ENCODE measurements around the gene CH25H. TPM values are rescaled to one million over a fixed set of nuclear protein-coding genes. Genes with fewer than 3 reads are reported as not detected.

Gene CH25H
- total RNA-seq, 2 experiments from 2014 or later: not detected

GRCh38 chr10:89242345-89242684, 35.2 kb upstream of the CH25H start:
- CTCF ChIA-PET: interaction anchor here (0.6 to 2.1 kb wide), 3 partner anchors 9 to 309 kb away, joined by 3 to 7 read pairs (median 3); partner anchors contain the start of gene LIPA

GRCh38 chr10:89241486-89242344, 34.6 kb upstream of the CH25H start:
- no peaks in the 10 kb centered on the region for H3K27me3 Mint-ChIP-seq
- H3K4me1 Mint-ChIP-seq: peaks cover 7% of the 10 kb centered on the region
- no peaks in the 10 kb centered on the region for H3K9me3 Mint-ChIP-seq
- H3K36me3 Mint-ChIP-seq (ENCODE audit: low read depth): peaks cover 10% of the 10 kb centered on the region
- H3K27ac Mint-ChIP-seq: no peak overlapping the region
- H3K4me3 Mint-ChIP-seq: no peak overlapping the region
- CTCF ChIA-PET: interaction anchor here (0.5 to 2.1 kb wide), 4 partner anchors 10 to 579 kb away, joined by 3 to 7 read pairs (median 3); partner anchors contain the start of gene LIPA
- POLR2A ChIA-PET: no interaction called here
- no peak for DNase-seq

More at GRCh38 chr10:89242345-89242684, 35.2 kb upstream of the CH25H start:
- Mint-ChIP-seq H3K4me3 (no peak overlapping the region), H3K4me1 (peaks cover 7% of the 10 kb centered on the region), H3K9me3 (no peaks in the 10 kb centered on the region), H3K27me3 (no peaks in the 10 kb centered on the region), H3K36me3 (ENCODE audit: low read depth) (peaks cover 10% of the 10 kb centered on the region), H3K27ac (no peak overlapping the region)
- no peak for DNase-seq
- POLR2A ChIA-PET: no interaction called here

- Mint-ChIP-seq H3K9me3 (no peaks in the 10 kb centered on the region), H3K36me3 (ENCODE audit: low read depth) (peaks cover 13% of the 10 kb centered on the region), H3K27me3 (no peaks in the 10 kb centered on the region), H3K27ac (no peak overlapping the region), H3K4me1 (peaks cover 7% of the 10 kb centered on the region), H3K4me3 (no peak overlapping the region)
- ChIA-PET CTCF (interaction anchor here (0.5 to 1.6 kb wide), 2 partner anchors 11 to 580 kb away, joined by 3 to 5 read pairs; no protein-coding TSS in a partner anchor), POLR2A (no interaction called here)
- DNase-seq: no peak
Measured at GRCh38 chr10:89241026-89241425, 33.9 kb upstream of the CH25H start.

GRCh38 chr10:89240519-89240918, 33.4 kb upstream of the CH25H start:
- POLR2A ChIA-PET: no interaction called here
- H3K36me3 Mint-ChIP-seq (ENCODE audit: low read depth): peaks cover 8% of the 10 kb centered on the region
- H3K4me3 Mint-ChIP-seq: no peak overlapping the region
- H3K27ac Mint-ChIP-seq: no peak overlapping the region
- DNase-seq: no peak
- CTCF ChIA-PET: interaction anchor here (1.6 kb wide), 1 partner anchor 11 kb away, joined by 5 read pairs; no protein-coding TSS in a partner anchor
- no peaks in the 10 kb centered on the region for H3K27me3 Mint-ChIP-seq
- H3K9me3 Mint-ChIP-seq: no peaks in the 10 kb centered on the region
- peaks cover 7% of the 10 kb centered on the region for H3K4me1 Mint-ChIP-seq

DNA sequence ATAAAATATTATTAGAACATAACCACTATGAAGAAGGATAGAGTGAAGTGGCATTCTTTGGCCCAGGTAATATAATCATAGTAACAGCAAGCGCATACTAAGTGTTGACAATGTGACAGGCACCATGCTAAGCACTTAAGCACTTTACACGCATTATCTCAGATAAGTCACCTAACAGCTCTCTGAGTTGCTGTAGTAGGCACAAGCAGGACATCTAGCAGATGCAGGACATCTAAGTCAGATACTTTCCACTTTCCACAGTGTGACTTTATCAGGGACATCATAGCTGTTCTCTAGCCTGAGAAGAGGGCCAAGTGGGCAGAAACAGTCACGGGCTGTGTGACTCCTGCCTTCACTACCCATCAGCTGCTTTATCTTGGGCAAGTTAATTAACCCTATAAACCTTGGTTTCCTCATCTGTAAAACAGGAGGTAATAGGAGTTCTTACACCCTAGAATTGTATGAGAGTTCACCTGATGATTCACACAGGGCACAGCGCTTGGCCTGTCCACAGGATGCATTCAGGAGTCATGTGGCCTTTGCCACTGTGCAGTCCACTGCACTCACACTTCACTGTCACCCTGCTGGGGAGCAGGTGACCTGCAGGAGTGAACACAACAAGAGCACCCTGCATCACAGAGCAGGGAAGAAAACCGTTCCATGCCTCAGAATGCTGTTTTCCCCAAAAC, 32.0 kb upstream of the CH25H start:
- ChIA-PET POLR2A (no interaction called here), CTCF (no interaction called here)
- peaks cover 8% of the 10 kb centered on the region for H3K36me3 Mint-ChIP-seq (ENCODE audit: low read depth)

GRCh38 chr10:89237849-89238248, 30.7 kb upstream of the CH25H start:
- no peak for DNase-seq
- no peak overlapping the region for H3K4me3 Mint-ChIP-seq
- ChIA-PET POLR2A (no interaction called here), CTCF (no interaction called here)
- H3K36me3 Mint-ChIP-seq (ENCODE audit: low read depth): peaks cover 8% of the 10 kb centered on the region
- no peak overlapping the region for H3K27ac Mint-ChIP-seq
- H3K27me3 Mint-ChIP-seq: no peaks in the 10 kb centered on the region
- peaks cover 2% of the 10 kb centered on the region for H3K4me1 Mint-ChIP-seq
- H3K9me3 Mint-ChIP-seq: no peaks in the 10 kb centered on the region

More for the DNA sequence above, 32.0 kb upstream of the CH25H start:
- no peaks in the 10 kb centered on the region for H3K27me3 Mint-ChIP-seq
- no peak overlapping the region for H3K4me3 Mint-ChIP-seq
- no peaks in the 10 kb centered on the region for H3K9me3 Mint-ChIP-seq
- no peak for DNase-seq
- peaks cover 7% of the 10 kb centered on the region for H3K4me1 Mint-ChIP-seq
- no peak overlapping the region for H3K27ac Mint-ChIP-seq

DNA sequence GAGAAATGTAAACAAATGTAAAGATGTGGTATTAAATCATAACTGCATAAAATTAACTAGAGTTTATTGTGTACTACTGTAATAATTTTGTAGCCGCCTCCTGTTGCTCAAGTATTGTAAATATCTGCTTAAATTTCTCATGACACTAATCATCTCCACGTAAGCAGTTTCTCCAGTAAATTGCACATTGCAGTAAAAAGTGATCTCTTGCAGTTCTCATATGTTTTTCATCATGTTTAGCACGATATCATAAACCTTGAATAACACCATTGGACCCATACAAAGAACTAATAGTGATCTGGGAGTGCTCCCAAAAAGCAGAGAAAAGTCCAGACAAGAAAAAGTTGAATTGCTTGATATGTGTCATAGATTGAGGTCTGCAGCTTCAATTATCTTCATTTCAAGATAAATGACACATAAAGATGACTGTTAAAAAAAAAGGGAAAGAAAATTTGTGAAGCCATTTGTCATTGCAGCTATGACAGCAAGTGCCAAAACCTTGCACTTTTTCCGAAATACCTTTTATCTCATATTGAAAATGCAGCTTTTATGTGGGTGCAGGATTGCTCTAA, 29.2 kb upstream of the CH25H start:
- Mint-ChIP-seq H3K36me3 (ENCODE audit: low read depth) (peaks cover 8% of the 10 kb centered on the region), H3K27me3 (no peaks in the 10 kb centered on the region), H3K9me3 (no peaks in the 10 kb centered on the region), H3K27ac (no peak overlapping the region), H3K4me1 (no peaks in the 10 kb centered on the region), H3K4me3 (no peak overlapping the region)
- ChIA-PET CTCF (no interaction called here), POLR2A (no interaction called here)
- no peak for DNase-seq

DNA sequence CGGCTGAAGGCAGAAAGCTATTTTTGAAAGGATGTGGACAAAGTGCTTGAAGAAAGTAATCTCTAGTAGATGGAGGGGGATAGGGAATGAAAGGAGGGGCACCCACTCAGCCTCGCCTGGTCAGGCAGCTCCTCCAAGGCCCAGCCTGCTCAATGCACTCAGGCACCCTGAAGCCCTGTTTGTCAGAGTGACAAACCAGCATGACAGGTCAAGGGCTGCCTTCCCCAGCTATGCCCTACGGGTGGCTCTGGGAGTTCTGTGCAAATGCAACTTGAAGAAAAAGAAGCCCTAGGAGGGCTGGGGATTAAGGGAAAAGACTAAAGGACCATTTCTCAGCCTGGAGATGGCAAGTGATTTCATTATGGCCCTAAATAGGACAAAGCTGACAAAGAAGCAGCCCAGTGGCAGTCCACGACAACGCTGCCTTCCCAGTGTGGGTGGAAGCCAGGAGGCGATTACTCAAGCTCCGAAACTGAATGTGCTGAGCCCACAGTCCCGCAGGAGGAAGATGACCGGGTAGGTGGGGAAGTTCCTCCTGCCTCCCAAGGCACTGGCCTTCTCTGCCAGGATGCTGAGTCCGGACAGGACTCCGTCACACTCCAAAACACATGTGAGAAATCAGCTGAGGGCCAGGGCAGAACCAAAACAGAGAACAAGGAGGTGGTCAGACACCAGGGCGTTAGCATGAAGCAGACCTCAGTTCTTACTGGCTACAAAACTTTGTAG, 28.1 kb upstream of the CH25H start:
- Mint-ChIP-seq H3K27ac (no peak overlapping the region), H3K9me3 (no peaks in the 10 kb centered on the region), H3K4me1 (no peaks in the 10 kb centered on the region), H3K27me3 (no peaks in the 10 kb centered on the region), H3K4me3 (no peak overlapping the region), H3K36me3 (ENCODE audit: low read depth) (peaks cover 7% of the 10 kb centered on the region)
- ChIA-PET POLR2A (no interaction called here), CTCF (interaction anchor here (1.0 to 2.7 kb wide), 5 partner anchors 9 to 28 kb away, joined by 3 to 5 read pairs (median 5); partner anchors contain the start of gene CH25H)
- DNase-seq: no peak

GRCh38 chr10:89233033-89233432, 25.9 kb upstream of the CH25H start:
- no peaks in the 10 kb centered on the region for H3K27me3 Mint-ChIP-seq
- POLR2A ChIA-PET: interaction anchor here (0.6 kb wide), 1 partner anchor 257 kb away, joined by 3 read pairs; no protein-coding TSS in a partner anchor
- CTCF ChIA-PET: interaction anchor here (1.0 to 2.7 kb wide), 4 partner anchors 16 to 31 kb away, joined by 3 to 5 read pairs (median 4); partner anchors contain the start of gene CH25H

DNA sequence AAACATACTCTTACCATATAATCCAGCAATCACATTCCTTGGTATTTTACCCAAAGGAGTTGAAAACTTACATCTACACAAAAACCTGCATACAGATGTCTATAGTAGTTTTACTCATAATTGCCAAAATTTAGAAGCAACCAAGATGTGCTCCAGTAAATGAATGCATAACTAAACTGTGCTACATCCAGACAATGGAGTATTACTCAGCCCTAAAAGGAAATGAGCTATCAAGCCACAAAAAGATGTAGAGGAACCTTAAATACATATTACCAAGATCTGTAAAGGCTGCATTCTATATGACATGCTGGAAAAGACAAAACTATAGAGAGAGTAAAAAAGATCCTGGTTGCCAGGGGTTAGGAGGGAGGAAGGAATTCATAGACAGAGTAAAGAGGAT, 21.8 kb upstream of the CH25H start:
- Mint-ChIP-seq H3K9me3 (no peaks in the 10 kb centered on the region), H3K4me3 (no peak overlapping the region), H3K36me3 (ENCODE audit: low read depth) (peaks cover 9% of the 10 kb centered on the region), H3K27me3 (no peaks in the 10 kb centered on the region), H3K4me1 (peaks cover 3% of the 10 kb centered on the region), H3K27ac (no peak overlapping the region)
- ChIA-PET POLR2A (no interaction called here), CTCF (no interaction called here)
- DNase-seq: no peak

More at GRCh38 chr10:89233033-89233432, 25.9 kb upstream of the CH25H start:
- Mint-ChIP-seq H3K9me3 (no peaks in the 10 kb centered on the region), H3K36me3 (ENCODE audit: low read depth) (peaks cover 8% of the 10 kb centered on the region), H3K27ac (no peak overlapping the region), H3K4me1 (no peaks in the 10 kb centered on the region), H3K4me3 (no peak overlapping the region)
- DNase-seq: no peak

DNA sequence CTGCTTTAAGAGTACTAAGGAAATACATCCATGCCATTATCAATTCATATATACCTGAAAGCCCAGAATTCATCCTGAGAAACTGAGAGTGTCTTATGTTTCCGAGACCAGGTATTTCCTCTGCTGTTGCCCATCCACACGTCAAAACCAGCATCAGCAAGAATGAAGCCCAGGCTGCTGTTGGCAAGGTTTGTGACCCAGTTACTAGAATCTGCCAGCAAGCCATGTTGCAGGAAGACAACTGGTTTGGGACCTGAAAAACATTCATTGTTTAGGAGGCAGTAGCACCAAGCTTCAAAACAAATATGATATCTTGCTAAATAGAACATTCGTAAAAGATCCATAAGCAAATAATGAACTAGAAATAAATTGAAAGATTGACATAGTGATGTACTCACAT, 21.0 kb upstream of the CH25H start:
- CTCF ChIA-PET: no interaction called here
- Mint-ChIP-seq H3K27ac (no peak overlapping the region), H3K4me1 (peaks cover 3% of the 10 kb centered on the region), H3K4me3 (no peak overlapping the region), H3K36me3 (ENCODE audit: low read depth) (peaks cover 9% of the 10 kb centered on the region), H3K9me3 (no peaks in the 10 kb centered on the region), H3K27me3 (no peaks in the 10 kb centered on the region)
- DNase-seq: no peak
- POLR2A ChIA-PET: no interaction called here

DNA sequence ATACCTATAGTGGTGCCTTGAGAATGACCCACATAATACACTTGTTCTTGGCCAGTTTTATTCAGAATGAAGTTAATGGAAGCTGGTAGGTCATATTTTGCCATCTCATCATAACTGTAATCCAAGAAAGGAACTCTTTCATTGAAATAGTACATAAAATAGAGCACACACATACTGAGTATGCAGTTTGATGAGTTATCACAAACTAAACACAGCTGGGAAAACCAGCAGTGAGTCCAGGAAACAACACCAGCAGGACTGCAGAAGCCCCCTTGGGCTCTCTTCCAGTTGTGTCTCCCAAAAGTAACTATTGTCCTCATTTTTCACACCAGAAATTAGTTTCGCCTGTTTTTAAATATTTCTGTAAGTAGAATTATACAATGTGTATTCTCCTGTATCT, 19.8 kb upstream of the CH25H start:
- ChIA-PET POLR2A (no interaction called here), CTCF (no interaction called here)
- Mint-ChIP-seq H3K4me3 (no peak overlapping the region), H3K36me3 (ENCODE audit: low read depth) (peaks cover 10% of the 10 kb centered on the region), H3K9me3 (no peaks in the 10 kb centered on the region), H3K27me3 (no peaks in the 10 kb centered on the region), H3K27ac (no peak overlapping the region), H3K4me1 (peaks cover 3% of the 10 kb centered on the region)
- no peak for DNase-seq
